Measurements from ENCODE around the gene ABCC3.

ABCC3 gene

DNA sequence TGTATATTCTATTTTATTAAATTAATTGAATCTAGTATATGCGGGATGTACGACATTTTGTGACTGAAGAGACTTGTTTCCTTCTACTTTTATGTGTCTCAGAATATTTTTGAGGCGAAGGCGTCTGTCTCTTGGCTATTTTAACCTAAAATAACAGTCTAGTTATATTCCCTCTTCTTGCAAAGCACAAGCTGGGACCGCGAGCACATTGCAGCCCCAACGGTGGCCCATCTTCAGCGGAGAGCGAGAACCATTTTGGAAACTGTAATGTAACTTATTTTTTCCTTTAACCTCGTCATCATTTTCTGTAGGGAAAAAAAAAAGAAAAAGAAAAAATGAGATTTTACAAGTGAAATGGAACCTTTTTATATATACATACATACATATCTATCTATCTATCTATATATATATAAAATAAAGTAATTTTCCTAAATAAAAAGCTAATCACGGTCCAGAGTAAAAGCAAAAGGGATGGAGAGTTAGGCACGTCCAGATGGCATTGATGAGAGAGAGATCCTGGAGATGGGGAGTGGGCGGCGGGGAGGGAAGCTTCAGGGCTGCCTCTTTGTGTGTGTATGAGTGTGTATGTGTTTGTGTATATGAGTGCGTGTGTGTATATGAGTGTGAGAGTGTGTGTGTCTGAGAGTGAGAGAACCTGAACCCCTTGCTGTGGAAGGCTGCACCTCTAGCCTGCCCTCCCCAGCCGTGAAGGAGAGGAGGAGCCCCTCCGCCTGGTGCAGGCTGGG, 7.5 kb upstream of the ABCC3 start:
- no peak for DNase-seq (ENCODE audit: low read depth)

DNA sequence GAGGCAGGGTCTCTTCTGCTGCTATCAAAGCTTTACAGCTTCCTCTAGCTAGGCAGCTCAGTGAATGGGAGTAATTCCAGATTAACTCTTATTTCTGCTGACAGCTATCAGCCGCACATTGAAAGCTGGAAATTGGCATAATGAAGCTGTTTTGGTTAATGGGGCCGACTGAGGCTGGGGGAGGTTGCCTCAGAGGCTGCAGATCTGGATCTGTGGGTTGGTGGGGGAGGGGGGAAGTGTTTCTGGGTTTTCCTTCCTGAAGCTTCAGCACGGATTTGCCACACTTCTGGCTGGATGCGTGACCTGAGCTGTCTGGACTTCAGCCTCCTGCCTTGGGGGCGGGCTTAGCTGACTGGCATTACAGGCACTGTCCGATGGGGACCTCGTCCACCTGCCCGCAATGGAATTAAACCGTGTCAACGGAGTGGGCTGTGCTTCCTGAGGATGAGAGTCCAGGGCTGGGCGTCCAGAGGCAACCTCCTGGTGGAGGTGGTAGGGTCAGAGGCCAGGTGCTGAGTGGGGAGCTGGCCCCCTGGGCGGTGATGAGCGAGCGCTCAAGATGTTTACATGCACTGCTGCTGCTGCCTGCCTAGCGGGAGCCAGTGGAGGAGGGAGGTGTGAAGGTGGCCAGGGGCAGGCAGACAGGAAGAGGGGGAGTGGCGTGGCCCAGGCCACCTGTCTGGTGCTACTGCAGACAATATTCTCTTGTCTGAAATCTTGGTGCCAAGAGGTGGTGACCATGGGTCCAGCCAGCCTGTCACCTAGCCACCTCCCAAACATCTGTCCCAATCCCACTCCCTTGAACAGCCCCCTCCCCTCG, 6.7 kb upstream of the ABCC3 start:
- DNase-seq (ENCODE audit: low read depth): no peak

DNA sequence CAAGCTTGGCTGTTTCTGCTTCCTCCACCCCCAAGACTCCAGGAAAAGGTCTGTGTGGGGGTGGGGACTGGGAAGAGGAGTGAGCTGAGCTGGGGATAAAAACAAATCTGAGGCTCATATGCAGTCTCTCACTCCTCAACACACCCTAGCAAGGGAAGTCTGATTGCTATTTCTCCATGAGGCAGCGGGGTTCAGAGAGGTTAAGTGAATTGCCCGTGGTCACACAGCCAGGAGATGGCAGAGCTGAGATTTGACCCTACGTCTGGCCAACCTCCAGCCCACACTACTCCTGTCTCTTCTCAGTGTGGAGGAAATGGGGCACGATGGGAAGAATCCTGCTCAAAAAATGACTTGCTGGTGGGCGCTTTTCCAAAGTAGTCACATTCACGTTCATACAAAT, 4.8 kb upstream of the ABCC3 start:
- no peak for DNase-seq (ENCODE audit: low read depth)

DNA sequence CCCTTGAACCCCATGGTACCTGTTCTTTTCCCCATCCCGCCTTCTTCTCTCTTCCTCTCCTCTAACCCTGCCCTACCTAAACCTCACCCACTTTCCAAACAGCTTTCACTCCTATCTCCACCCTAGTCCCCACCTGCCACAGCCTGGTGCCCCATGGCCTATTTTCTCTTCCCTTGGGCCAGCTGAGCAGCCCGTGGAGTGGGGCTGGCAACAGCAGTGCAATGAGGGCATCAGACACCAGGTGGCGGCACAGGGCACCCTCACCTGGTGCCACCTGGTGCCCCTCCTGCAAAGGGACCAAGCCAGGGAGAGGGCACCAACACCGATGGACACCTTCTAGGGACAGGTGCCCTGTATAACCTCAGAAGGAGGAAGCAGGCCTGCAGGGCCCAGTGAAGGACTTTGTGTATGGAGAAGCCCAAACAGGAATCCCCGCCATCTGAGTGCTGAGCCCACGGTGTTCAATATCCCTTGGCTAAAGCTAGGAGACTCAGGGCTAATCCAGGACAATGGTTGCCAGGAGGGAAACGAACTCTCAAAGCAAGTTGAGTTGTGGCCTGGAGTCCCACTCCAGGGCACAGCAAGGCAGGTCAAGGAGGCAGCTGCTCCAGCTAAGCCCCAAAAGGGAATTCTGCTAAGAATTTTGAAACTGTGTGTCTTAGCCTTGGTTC, 4.0 kb upstream of the ABCC3 start:
- peak; percentile 13 for DNase-seq (ENCODE audit: low read depth)

DNA sequence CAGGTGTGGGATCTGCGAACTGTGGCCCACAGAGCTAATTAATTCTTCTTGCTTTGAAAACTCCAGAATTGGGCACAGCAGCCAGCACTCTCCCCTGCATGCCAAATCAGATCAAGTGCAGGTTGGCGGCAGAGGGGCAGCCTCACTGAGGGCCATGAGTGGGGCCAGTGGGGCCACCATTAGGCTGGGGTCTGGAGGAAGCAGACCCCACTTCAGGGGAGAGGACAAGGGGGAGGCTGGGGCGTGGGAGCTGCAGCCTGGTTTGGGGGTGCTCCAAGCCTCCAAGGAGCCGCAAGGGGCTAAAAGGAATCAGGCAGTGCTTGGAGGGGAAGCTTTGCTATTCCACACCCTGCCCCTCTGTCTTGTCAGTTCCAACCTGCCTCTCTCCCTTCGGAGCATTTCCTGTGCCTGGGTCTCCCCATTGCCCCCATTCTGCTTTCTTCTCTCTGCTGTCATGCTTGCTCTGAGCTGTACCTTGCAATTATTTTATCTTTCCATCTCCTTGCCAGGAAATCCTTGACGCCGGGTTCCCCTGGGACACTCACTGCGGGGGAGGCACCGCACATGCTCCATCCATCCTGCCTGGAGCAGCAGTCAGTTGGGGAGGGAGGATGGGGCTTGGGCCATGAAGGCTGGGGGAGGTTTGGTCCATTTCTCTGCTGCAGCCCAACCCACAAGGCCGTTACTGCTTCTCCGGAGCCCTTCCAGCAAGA, 3.3 kb upstream of the ABCC3 start:
- no peak for DNase-seq (ENCODE audit: low read depth)

DNA sequence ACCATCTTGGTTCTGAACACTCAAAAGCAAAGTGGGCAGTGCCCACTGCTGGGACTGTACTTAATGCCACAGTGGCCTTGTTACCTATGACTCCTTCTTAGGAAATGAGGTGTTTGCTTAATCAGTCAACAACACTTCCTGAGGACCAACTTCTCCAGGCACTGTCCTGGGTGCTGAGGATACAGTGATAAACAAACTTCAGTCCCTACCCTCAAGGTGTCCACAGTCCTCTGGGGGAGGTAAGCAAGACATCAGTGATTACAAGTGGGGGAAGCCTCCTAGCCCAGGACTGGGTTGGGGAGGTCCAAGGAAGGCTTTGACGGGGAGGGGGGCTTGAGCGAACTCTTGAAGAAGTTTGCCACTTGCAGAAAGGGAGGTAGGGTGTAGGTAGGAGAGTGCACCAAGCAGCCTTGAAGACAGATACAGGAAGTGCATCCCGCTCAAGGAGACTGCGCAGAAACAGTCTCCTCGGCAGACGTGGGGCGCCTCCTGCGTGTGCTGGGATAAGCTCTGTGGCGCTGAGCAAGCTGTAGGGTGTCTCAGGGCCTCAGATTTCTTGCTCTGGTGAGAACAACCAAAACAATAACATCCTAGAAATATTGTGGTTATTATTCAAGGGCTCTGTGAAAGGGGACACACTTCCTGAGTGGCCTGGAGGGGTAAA, 2.6 kb upstream of the ABCC3 start:
- DNase-seq (ENCODE audit: low read depth): no peak

DNA sequence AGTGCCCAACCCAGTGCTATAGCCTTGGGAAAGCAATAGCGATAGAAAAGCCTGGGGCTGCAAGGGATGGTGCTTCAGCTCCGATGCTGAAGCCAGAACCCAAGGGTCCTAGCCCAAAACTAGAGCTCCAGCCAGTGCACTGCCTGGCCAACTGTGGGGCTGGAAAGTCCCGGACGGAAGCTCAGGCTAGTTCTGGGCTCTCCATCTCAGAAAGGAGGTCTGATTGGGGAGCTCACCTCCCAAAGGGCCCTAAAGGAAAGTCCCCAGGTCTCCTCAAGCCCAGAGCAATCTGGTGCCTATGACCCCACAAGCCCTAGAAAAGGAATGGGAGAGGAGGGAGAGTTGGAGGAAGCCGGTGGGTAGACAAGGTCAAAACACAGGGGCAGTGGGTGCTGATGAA, 2.0 kb upstream of the ABCC3 start:
- DNase-seq (ENCODE audit: low read depth): no peak

DNA sequence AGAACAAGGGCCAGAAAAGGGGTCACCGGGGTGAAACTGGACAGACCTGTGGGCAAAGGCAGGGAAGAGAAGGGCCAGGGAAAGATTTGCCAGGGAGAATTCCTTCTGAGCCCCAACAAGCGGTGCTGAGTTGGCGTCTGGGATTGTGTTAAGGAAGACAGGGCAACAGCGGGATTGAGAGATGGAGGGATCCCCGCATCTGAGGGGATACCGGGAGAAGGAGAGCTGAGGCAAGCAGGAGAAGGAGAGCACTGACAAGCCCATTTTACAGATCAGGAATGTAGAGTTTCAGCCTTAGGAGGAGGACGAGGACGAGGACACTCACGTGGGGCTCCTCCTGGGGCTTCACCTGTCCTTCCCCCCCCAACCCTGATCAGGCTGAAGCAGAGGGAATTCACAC, 998 bp upstream of the ABCC3 start:
- no peak for DNase-seq (ENCODE audit: low read depth)

DNA sequence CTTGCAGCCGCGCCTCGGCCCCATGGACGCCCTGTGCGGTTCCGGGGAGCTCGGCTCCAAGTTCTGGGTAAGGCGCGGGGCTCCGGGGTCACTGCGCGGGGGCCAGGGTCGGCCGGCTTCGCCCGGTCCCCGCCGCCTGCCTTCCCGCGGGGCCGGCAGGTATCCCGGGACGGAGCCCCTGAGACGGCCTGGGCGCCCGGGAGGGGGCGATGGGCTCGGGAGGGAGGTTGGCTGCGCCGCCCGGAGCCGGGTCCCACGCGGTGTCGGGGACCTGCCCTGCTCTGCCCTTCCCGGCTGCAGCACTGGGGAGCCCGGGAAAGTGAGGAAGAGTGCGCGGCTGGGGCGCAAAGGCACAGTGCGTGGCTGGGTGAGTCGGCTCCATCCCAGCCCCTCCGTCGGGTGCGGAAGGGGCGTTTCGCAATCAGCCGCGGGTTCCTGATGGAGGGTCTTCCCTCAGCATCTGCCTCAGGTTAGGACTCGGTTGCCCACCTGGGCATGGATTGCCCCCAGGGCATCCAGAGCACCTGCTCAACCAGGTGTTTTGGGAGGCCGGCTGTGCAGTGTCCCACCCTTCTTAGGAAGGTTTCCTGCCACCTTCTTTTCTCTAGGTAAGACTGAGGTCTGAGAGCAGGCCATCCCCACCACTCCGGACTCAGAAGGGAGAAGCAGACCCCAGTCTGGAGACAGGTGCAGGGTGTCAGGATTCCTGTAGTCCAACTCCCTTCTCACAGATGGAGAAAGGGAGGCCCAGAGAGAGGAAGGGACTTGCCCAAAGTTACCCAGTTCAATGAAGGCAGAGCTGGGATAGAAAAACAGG, 442 bp downstream of the ABCC3 start:
- DNase-seq (ENCODE audit: low read depth): no peak

DNA sequence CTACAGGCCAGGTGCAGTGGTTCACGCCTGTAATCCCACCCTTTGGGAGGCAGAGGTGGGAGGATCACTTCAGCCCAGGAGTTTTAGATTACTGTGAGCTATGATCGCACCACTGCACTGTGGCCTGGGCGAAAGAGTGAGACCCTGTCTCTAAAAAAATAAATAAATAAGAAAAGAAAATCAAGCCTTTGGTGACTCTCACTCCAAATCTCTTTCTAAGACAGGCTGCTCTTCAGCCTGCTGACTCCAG, 976 bp downstream of the ABCC3 start:
- DNase-seq (ENCODE audit: low read depth): no peak

DNA sequence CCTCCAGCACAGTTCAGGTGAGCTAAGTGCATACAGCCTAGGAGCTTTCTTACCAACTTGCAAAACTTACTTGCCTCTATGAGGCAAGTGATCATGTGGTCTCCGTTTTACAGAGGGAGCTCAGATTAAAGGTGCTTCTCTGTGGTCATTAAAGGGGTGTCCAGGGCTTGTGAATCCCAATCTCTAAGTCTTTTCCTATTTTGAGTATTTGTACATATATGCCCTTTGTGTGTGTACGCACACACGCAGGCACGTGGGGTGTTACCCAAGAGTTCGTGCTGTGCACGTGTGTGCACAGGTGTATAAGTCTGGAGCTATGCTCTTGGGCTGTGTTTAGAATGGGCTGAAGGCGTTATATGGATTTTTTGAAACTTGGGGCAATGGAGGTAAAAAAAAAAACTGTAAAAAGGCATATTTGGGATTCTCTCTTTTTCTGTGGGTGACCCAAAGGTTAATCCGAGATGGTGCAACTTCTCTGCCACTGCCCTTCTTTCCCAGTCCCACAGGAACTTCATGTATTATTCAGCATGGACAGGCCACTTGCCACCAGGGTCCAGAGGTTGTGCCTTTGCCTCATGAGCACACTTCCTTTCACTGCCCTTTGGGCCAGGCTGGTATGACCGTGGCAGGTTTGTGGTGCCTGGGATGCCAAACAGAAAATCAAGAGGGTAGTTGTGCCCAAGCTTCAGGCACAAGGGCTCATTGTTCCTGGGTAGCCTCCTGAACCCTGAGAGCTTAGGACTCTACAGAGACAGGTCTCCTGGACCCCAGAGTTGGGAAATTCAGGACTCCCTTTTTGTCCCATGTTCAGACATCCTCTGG, 1.5 kb downstream of the ABCC3 start:
- DNase-seq (ENCODE audit: low read depth): no peak

DNA sequence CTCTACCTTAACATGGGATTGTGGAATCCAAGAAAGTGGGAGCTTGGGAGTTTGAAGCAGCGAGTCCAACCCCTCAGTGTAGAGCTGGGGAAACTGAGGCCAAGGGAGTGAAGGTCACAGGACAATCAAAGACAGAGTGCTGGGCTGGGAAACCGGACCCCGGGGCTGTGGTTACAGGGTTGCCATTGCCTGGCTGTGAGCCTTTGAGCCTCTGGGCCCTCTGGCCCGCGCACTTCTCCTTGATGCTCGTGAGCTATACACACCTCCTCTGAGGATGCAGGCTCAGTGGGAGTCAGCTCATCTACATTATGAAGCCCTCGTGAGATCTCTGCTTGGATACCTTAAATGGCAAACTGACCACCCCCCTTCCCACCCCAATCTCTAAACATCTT, 2.1 kb downstream of the ABCC3 start:
- DNase-seq (ENCODE audit: low read depth): no peak

DNA sequence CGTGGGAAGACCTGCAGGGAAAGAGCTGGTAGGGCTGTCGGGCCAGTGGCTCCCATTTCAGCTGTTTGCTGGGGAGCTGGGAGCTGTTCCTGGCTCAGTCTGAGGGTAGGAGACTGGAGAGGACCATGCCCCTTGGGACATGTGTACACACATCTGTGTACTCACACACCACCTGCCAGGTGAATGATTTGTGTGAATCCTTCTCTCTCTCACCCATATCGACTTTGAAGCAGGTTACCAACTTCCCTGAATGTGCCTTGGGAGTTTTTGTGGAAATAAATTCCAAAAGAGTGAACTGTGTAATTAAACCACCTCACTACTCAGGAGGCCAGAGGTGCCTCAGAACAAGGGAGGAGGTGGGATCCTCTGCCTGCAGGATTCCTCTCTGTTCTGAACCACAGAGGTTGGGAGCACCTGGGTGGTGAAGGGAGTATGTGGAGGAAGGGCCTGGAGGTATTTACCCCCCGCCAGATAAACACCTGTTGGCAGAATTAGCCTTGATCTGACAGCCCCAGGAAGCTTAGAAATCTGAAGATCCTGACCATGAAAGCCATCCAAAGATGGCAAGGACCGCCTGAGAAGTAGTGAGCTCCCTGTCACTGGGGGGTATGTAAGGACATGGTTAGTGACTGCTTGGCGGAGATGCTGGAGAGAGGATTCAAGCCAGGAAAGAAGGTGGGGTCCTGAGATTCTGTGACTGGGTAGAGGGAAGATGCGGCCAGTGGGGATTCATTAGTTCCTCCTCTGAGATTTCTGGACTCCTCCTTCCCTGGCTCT, 3.3 kb downstream of the ABCC3 start:
- DNase-seq (ENCODE audit: low read depth): no peak

DNA sequence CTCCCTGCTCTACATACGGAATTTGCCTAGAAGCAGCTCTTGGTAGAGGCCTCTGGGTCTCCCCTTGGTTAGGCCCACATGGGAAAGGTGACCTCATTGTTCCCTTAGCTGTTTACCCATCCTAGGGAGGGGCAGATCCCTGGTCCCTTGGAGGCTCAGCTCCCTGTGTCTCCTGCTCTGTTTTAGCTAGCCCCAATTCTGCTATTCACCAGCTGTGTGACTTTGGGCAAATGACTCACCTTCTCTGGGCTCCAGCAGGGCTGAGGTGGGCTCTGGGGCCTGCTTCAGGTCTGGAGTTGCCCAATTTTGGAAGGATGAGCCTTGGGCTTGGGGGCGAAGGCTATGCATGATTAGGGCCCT, 3.9 kb downstream of the ABCC3 start:
- DNase-seq (ENCODE audit: low read depth): no peak

DNA sequence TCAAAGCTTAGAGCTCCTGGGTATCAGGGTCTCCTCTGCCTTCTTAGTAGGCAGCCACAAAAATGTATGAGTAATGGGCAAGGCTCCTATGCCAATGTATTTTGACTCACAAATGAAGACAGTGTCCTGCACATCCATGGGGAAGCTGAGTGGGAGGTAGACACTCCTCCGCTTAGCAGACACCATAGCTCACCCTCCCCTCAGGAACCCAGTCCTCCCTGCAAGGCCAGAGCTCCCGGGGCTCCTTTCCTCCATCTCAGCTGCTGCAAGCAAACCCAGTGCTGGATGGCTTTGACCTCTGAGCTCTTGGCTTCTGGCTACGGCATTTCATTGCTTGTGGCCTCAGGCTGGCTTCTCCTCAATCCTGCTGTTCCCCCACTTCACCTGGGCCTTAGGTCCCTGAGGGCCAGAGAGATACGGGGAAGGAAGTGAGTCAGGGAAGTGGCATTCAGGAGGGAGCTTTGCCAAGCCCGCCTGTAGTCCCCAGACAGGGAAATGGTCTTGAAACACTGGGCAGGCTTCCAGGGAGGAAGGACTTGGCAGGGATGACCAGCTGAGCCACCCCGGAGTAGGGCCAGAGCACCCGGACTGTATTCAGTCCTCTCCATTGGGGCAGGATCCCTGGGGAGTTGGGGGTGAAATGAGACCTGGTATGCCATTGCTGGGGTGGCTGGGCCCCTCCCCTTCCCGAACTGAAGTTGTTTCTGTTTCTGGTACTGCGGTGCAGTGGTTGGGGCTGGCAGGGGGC, 4.5 kb downstream of the ABCC3 start:
- DNase-seq (ENCODE audit: low read depth): no peak

DNA sequence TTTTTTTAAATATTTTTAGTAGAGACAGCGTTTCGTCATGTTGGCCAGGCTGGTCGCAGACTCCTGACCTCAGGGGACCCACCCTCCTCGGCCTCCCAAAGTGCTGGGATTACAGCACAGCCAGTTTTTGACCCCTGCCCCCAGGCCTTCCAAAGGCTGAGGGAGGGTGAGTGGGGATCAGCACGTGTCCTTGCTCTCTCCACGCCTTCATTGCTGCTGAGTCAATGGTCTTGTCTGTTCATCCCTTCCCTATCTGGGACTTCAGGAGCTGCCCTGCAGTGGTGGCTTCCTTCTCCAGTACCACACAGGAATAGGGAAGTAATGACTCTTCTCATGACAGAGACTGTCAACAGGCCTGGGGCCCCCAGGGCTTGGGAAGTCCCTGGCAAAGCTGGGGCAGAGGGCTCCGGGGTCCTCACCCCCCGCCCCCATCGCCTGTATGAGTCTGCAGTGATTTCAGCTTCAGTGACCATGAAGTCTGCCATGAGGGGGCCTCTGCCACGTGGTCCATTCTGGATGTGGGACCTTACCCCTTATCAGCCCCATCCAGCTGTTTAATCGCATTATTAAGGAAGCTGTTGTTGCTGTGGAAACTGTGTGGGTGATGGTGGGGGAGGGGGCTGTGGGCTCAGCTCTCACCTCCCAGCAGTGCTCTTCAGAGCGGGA, 6.1 kb downstream of the ABCC3 start:
- no peak for DNase-seq (ENCODE audit: low read depth)

DNA sequence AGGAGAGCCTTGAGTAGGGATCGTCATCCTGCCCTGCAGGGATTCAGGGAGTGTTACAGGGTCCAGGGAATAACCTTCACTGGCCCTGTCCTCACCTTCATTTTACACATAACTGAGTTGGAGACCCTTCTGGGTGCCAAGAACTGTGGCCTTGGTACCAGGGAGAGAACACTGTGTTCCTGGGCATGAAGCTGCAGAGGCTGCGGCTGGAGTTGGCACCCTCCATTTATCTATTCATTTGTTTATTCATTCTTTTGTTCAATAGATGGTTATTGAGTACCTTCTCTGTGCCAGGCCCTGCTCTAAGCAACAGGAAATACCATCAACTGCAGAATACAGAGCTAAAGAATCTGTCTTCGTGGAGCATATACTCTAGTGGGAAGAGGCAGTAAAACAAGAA, 6.7 kb downstream of the ABCC3 start:
- no peak for DNase-seq (ENCODE audit: low read depth)

DNA sequence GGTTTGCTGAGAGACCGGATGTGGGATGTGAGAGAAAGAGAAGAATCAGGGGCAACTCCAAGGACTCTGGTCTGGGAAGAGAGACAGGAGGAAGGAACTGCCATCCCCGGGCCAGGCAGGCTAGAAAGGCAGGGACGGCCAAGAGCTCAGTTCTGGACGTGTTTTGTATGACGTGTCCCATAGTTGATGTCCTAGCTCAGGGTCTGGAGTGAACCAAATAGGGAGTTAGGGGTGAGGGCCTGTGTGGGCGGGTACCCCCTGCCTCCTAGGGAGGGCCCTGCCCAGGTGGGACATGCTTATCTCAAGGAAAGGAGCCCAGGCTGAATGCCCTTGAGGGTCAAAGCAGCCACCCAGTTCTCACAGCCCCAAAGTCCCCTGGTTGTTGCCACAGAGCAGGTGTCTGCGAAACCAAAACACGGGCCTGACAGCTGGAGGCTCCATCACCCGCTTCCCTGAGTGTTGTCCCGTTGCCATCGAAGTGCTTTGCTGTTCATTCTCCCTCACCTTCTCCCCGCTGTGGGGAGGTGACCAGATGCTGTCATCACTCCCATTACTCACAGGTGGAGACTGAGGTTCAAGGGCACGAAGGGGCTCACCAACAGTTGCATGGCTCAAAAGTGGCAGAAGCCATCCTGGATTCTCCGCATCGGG, 7.5 kb downstream of the ABCC3 start:
- no peak for DNase-seq (ENCODE audit: low read depth)
